ENCODE data around the gene ANKS1A.
"Not testable (repeated sequence)": the region's sequence is repeated elsewhere in the genome, so short reads cannot be mapped to it uniquely, and the experiment has no call there.

DNA sequence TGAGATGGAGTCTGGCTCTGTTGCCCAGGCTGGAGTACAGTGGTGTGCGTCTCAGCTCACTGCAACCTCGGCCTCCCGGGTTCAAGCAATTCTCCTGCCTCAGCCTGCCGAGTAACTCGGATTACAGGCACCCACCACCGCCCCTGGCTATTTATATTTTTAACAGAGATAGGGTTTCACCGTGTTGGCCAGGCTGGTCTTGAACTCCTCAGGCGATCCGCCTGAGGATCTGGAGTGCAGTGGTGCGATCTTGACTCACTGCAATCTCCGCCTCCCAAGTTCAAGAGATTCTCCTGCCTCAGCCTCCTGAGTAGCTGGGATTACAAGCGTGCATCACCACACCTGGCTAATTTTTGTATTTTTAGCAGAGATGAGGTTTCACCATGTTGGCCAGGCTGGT is 43.1 kb downstream of the ANKS1A start:
- TF ChIP-seq CTCF (conservative IDR thresholded peaks at IDR 0.05); ZFX (IDR thresholded peaks at IDR 0.05): not testable (repeated sequence)

Data from C4-2B (cell line).